K562 (cell line): ENCODE results near the gene LYZL6. TPM values are rescaled to one million over a fixed set of nuclear protein-coding genes. Genes with fewer than 3 reads are reported as not detected.

Experiments
- ATAC-seq: fragments of 200-7000 bp; cut with Tn5 transposase; 3 replicates; pipeline ENCODE4 v1.9.1; 2020; ENCODE audit warnings: moderate library complexity
- BruUV-seq: library from RNA; stranded (reverse); fragments of 400-500 nt; replicated peaks from 2 replicates; lab custom pipeline; 2021; lab: Mats Ljungman, UMichigan
- CTCF ChIA-PET: fragments of 300-600 bp; formaldehyde crosslinking; extraction: SDS; loops from one replicate; lab custom pipeline; 2021; ENCODE audit warnings: low intra/inter-chr PET ratio; lab: Yijun Ruan, JAX
- POLR2A ChIA-PET: fragments of 300-600, 350-650 bp; sonication (Branson Sonifier 250); formaldehyde crosslinking; extraction: SDS; loops from one replicate; lab custom pipeline; 2021; ENCODE audit warnings: antibody characterized with exemption, inconsistent platforms; lab: Yijun Ruan, JAX
- DNase-seq, 4 experiments: peaks; one replicate each; pipeline versions ENCODE4 v3.0.0 to v3.0.0-alpha.2; 2011 to 2018; ENCODE audit warnings: low spot score in 3 of 4, mixed read lengths in 3 of 4; ENCODE audit errors: extremely low read depth in 1 of 4
- FAIRE-seq: peaks from 2 replicates; lab custom pipeline; 2011; peaks lifted over from hg19 to GRCh38; lab: Jason Lieb, UNC
- H2AFZ ChIP-seq: 2 replicates; pipeline ENCODE4 v1.6.0; 2011; ENCODE audit warnings: low read depth, low read length, control low read depth, inconsistent platforms
- H3K27ac ChIP-seq: fragments of 200-600 bp; 3 replicates; pipeline ENCODE4 v1.8.0; 2011; ENCODE audit warnings: low read depth, mild to moderate bottlenecking, control low read depth, inconsistent platforms, low read length, moderate library complexity, mixed read lengths; ENCODE audit errors: extremely low read depth
- H3K27me3 ChIP-seq, 2 experiments: fragments of 300-600 bp in 1 of 2; 2 replicates in 1 of 2; 3 replicates in 1 of 2; pipeline versions ENCODE4 v1.6.0 to v1.8.0; 2011; ENCODE audit warnings: inconsistent platforms in 2 of 2, low read length in 2 of 2, mild to moderate bottlenecking in 1 of 2, mixed read lengths in 1 of 2, moderate library complexity in 1 of 2; ENCODE audit not compliant: control insufficient read depth in 2 of 2, insufficient read depth in 2 of 2
- H3K36me3 ChIP-seq: fragments of 300-600 bp; 3 replicates; pipeline ENCODE4 v1.8.0; 2011; ENCODE audit warnings: mild to moderate bottlenecking, low read length, inconsistent platforms; ENCODE audit not compliant: control insufficient read depth, insufficient read depth
- H3K4me1 ChIP-seq, 2 experiments: fragments of 200-600 bp in 1 of 2; replicated peaks in 1 of 2; 2 replicates in 1 of 2; 3 replicates in 1 of 2; pipeline versions ENCODE4 v1.5.1 to v1.8.0; 2011; ENCODE audit warnings: inconsistent platforms in 2 of 2, low read length in 2 of 2, mild to moderate bottlenecking in 1 of 2, mixed read lengths in 1 of 2, moderate library complexity in 1 of 2; ENCODE audit not compliant: control insufficient read depth in 2 of 2, insufficient read depth in 2 of 2
- H3K4me2 ChIP-seq: 2 replicates; pipeline ENCODE4 v1.6.1; 2011; ENCODE audit warnings: low read length, control low read depth, inconsistent platforms, mixed read lengths; ENCODE audit not compliant: insufficient read depth
- H3K4me3 ChIP-seq: fragments of 200-600 bp; sonication (generic), shearing (Covaris generic); 2 replicates; pipeline ENCODE4 v1.5.1; 2016; ENCODE audit warnings: control low read depth, inconsistent platforms
- H3K79me2 ChIP-seq: fragments of 200-600 bp; 3 replicates; pipeline ENCODE4 v1.8.0; 2011; ENCODE audit warnings: low read length, inconsistent platforms; ENCODE audit not compliant: control insufficient read depth, insufficient read depth
- H3K9ac ChIP-seq, 2 experiments: 2 replicates each; pipeline versions ENCODE4 v1.6.0 to v1.6.1; 2011; ENCODE audit warnings: low read depth in 2 of 2, low read length in 2 of 2, control low read depth in 1 of 2, inconsistent platforms in 1 of 2, mild to moderate bottlenecking in 1 of 2, mixed read lengths in 1 of 2; ENCODE audit not compliant: insufficient read depth in 1 of 2
- H3K9me1 ChIP-seq: one replicate; pipeline ENCODE4 v1.6.0; 2011; ENCODE audit warnings: inconsistent platforms, mild to moderate bottlenecking, low read length, moderate library complexity; ENCODE audit not compliant: control insufficient read depth, insufficient read depth
- H3K9me3 ChIP-seq: replicated peaks from 2 replicates; pipeline ENCODE4 v1.5.1; 2011; ENCODE audit warnings: low read depth, low read length, inconsistent platforms; ENCODE audit not compliant: control insufficient read depth, insufficient read depth
- H4K20me1 ChIP-seq: replicated peaks from 2 replicates; pipeline ENCODE4 v1.6.1; 2011; ENCODE audit warnings: low read length, inconsistent platforms, mixed read lengths; ENCODE audit not compliant: control insufficient read depth, insufficient read depth
- MED1 ChIP-seq: sonication (generic); formaldehyde crosslinking; IDR thresholded peaks from 2 replicates; pipeline ENCODE4 v1.8.1; 2023; ENCODE audit warnings: missing genetic modification reagents, borderline replicate concordance
- NFE2L1 ChIP-seq: fragments of 450-650 bp; IDR thresholded peaks from 2 replicates; pipeline ENCODE4 v1.6.1; 2016; ENCODE audit warnings: missing genetic modification characterization, low read depth, mild to moderate bottlenecking, missing compliant biosample characterization, moderate library complexity, borderline replicate concordance
- NR2F6 ChIP-seq: fragments of 450-650 bp; formaldehyde crosslinking; IDR thresholded peaks from 2 replicates; pipeline ENCODE4 v1.4.0; 2020; ENCODE audit warnings: mild to moderate bottlenecking
- NR4A1 ChIP-seq, 2 experiments: fragments of 250-450 bp in 1 of 2; fragments of 450-650 bp in 1 of 2; sonication (Bioruptor Pico) in 1 of 2; IDR thresholded peaks; 2 replicates each; pipeline versions ENCODE4 v1.4.0 to v1.6.1; 2016 to 2020; ENCODE audit warnings: mild to moderate bottlenecking in 2 of 2, missing compliant biosample characterization in 1 of 2, missing genetic modification characterization in 1 of 2, moderate library complexity in 1 of 2
- RAD51 ChIP-seq: fragments of 450-650 bp; IDR thresholded peaks from 2 replicates; pipeline ENCODE4 v1.7.1; 2016; ENCODE audit warnings: low read depth, mild to moderate bottlenecking, borderline replicate concordance
- SIN3A ChIP-seq, 2 experiments: fragments of 150-350 bp in 1 of 2; IDR thresholded peaks; 2 replicates each; pipeline ENCODE4 v1.6.1; 2011 to 2016; ENCODE audit warnings: borderline replicate concordance in 2 of 2, low read depth in 2 of 2, low read length in 2 of 2, mild to moderate bottlenecking in 2 of 2, moderate library complexity in 2 of 2; ENCODE audit not compliant: control insufficient read depth in 1 of 2
- TBP ChIP-seq: optimal IDR thresholded peaks from 2 replicates; pipeline ENCODE3; 2011; ENCODE audit warnings: low read depth, low read length, improper control_type of control experiment
- ZKSCAN1 ChIP-seq: fragments of 150-350 bp; IDR thresholded peaks from 2 replicates; pipeline ENCODE4 v1.6.1; 2016; ENCODE audit warnings: low read depth, low read length
- WGBS: fragments of 100-300 bp; shearing (Covaris generic); methylation state at CpG from one replicate; pipeline ENCODE4 v1.1.6; 2016; ENCODE audit warnings: low coverage, mixed read lengths; ENCODE audit not compliant: insufficient coverage; ENCODE audit errors: missing lambda C conversion rate; 5-methylcytosine and 5-hydroxymethylcytosine counted together
- in situ Hi-C: fragments of 300-500 bp; cut with MboI; formaldehyde crosslinking; loops from 4 replicates; pipeline ENCODE4 v1.15.0; 2018; ENCODE audit warnings: inconsistent platforms, mixed read lengths
- intact Hi-C: fragments of 100-400 bp; cut with micrococcal nuclease; formaldehyde crosslinking; loops from 2 replicates; pipeline ENCODE4 v1.14.2; 2022
- polyA plus RNA-seq, 8 experiments: library from polyadenylated mRNA; depleted of rRNA in 4 of 8; stranded (reverse) in 5 of 8; unstranded in 3 of 8; fragments of >200 nt; fragmentation: Nextera tagmentation in 2 of 8; fragmentation: Illumina TruSeq in 1 of 8; extraction: Ambion mirVana in 2 of 8; extraction: Trizol in 1 of 8; gene quantifications; 2 replicates each; pipeline versions ENCODE4 v1.2.1 to v1.2.3, GENCODE V29; 2011 to 2014; ENCODE audit warnings: inconsistent platforms in 1 of 8, missing spikeins in 1 of 8
- total RNA-seq, 7 experiments: library from RNA; depleted of rRNA in 6 of 7; stranded (reverse); fragments of >200 nt in 6 of 7; fragmentation: Illumina TruSeq in 2 of 7; extraction: Trizol in 2 of 7; gene quantifications; 2 replicates each; pipeline versions ENCODE4 v1.2.1 to v1.2.3, GENCODE V29; 2011 to 2021; ENCODE audit warnings: low replicate concordance in 1 of 7
- TF ChIP-seq, protein P1 (sequence below): fragments of 250-450 bp; sonication (Bioruptor Pico); IDR thresholded peaks from 2 replicates; pipeline ENCODE4 v1.5.0; 2021; ENCODE audit warnings: mild to moderate bottlenecking, moderate library complexity
- TF ChIP-seq, protein P2 (sequence below): fragments of 450-650 bp; formaldehyde crosslinking; IDR thresholded peaks from 2 replicates; pipeline ENCODE4 v1.4.0; 2022; ENCODE audit warnings: mild to moderate bottlenecking, moderate library complexity
- TF ChIP-seq, protein P3 (sequence below), 2 experiments: IDR thresholded peaks; 2 replicates each; pipeline ENCODE4 v1.6.1; 2012; ENCODE audit warnings: improper control_type of control experiment in 2 of 2, low read depth in 2 of 2, low read length in 2 of 2, borderline replicate concordance in 1 of 2
- TF ChIP-seq, protein P4 (sequence below): sonication (generic); formaldehyde crosslinking; IDR thresholded peaks from 2 replicates; pipeline ENCODE4 v1.8.0; 2022; ENCODE audit warnings: missing genetic modification reagents, mild to moderate bottlenecking, moderate library complexity, borderline replicate concordance
- TF ChIP-seq, protein P5 (sequence below): fragments of 250-450 bp; sonication (Bioruptor Pico); IDR thresholded peaks from 2 replicates; pipeline ENCODE4 v1.6.1; 2021; ENCODE audit warnings: mild to moderate bottlenecking

Gene LYZL6
- total and polyA plus RNA-seq, 9 of the 15 experiments (the other 6 are each of a cell fraction or from before 2014, with no cell fraction given): not detected

DNA sequence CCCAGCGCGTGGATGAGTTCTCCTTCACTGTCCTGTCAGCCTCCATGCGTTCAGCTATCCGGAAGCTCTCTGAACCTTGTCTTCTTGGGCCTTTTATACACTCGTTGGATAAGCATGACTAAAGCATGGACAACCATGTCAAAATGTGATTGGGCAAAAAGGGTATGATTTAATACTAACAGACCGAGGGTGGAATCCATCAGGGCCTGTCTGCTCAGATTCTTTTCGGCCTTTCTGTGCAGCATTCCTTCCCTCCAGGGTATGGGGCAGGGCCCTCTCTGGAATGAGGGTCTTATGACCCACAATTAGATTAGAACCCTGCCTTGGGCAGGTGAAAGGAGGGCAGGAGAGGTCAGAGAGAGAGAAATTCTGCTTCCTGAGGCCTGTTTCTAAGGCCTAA is 49.3 kb downstream of the LYZL6 start:
- WGBS: 69% methylated on average over 7 of the region's 7 CpGs
- CTCF ChIA-PET: no interaction called here
- Histone ChIP-seq H3K4me2 (no peak overlapping the region), H3K27me3 (no peaks in the 10 kb centered on the region), H3K9me1 (no peaks in the 10 kb centered on the region), H3K4me1 (peaks cover 0 to 25% of the 10 kb centered on the region in 2 experiments; a peak in 3 of 5 replicates), H3K9me3 (no peaks in the 10 kb centered on the region), H3K27ac (no peak overlapping the region), H3K36me3 (no peaks in the 10 kb centered on the region), H2AFZ (no peak overlapping the region), H3K9ac (no peak overlapping the region), H4K20me1 (no peaks in the 10 kb centered on the region), H3K4me3 (no peak overlapping the region), H3K79me2 (no peaks in the 10 kb centered on the region)
- intact Hi-C loops: no loop called here
- no TSS peak for BruUV-seq
- in situ Hi-C loops: no loop called here
- ATAC-seq (no peak), FAIRE-seq (no peak), DNase-seq (no peak)
- POLR2A ChIA-PET: interaction anchor here (0.8 to 1.2 kb wide), 3 partner anchors 9 to 47 kb away, joined by 3 to 4 read pairs (median 3); no protein-coding TSS in a partner anchor
- TF ChIP-seq ZKSCAN1: no peak
- TF ChIP-seq, protein P1, sequence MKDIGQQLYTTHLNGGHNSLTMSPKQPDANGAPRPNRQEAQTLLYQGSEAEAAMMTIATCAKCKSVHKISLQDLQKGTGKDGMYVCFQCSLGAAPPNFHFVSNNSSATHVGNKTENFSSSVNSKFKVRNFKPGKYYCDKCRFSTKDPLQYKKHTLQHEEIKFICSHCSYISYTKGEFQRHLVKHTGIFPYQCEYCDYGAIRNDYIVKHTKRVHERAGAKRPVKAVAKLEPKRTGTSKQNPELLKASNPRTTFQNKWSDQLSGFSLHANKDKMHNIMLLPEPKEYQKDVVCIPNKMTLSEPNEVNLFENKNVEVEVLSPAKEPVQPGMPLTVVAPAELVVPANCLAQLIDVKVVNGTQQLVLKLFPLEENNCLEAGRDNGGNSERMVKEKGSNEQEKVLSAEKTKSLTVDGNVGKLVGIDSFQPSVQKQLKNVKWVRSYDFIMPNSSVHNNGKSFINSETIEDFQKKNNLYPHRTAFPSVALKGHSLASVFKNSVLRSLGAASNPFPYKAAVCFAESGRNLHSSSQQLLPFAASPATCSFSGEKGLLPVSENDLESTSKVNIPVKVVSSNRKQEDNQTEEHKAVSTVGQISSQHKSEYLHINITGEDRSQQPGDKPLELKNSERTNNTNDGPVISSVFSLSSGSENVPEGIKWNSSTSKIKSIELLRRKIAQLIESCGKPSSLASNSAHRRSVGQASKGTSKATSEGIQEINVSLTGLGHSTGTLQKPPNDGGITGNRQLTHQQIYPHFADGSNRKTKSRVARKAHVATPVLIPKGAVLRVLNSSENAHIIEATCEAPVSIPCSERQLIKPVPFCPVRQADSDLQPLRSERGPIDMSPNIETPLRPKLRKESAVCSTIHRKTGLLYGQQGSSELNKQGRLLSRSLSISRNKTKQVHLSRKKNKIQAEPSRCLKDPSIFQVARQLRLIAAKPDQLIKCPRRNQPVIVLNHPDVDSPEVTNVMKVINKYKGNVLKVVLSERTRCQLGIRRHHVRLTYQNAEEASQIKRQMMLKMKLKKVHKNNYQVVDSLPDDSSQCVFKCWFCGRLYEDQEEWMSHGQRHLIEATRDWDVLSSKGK (CRISPR knock-in tag): no peak
- TF ChIP-seq, protein P2, sequence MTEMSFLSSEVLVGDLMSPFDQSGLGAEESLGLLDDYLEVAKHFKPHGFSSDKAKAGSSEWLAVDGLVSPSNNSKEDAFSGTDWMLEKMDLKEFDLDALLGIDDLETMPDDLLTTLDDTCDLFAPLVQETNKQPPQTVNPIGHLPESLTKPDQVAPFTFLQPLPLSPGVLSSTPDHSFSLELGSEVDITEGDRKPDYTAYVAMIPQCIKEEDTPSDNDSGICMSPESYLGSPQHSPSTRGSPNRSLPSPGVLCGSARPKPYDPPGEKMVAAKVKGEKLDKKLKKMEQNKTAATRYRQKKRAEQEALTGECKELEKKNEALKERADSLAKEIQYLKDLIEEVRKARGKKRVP: no peak
- no peak for TF ChIP-seq TBP
- TF ChIP-seq NFE2L1 (tag): no peak
- TF ChIP-seq, protein P3, sequence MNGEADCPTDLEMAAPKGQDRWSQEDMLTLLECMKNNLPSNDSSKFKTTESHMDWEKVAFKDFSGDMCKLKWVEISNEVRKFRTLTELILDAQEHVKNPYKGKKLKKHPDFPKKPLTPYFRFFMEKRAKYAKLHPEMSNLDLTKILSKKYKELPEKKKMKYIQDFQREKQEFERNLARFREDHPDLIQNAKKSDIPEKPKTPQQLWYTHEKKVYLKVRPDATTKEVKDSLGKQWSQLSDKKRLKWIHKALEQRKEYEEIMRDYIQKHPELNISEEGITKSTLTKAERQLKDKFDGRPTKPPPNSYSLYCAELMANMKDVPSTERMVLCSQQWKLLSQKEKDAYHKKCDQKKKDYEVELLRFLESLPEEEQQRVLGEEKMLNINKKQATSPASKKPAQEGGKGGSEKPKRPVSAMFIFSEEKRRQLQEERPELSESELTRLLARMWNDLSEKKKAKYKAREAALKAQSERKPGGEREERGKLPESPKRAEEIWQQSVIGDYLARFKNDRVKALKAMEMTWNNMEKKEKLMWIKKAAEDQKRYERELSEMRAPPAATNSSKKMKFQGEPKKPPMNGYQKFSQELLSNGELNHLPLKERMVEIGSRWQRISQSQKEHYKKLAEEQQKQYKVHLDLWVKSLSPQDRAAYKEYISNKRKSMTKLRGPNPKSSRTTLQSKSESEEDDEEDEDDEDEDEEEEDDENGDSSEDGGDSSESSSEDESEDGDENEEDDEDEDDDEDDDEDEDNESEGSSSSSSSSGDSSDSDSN (IDR thresholded peaks at IDR 0.05; ENCODE audit: borderline replicate concordance in 1 of 2, low read depth in 2 of 2, low read length in 2 of 2): no peak
- TF ChIP-seq NR2F6 (CRISPR knock-in tag): no peak
- no peak for TF ChIP-seq MED1
- TF ChIP-seq, protein P4, sequence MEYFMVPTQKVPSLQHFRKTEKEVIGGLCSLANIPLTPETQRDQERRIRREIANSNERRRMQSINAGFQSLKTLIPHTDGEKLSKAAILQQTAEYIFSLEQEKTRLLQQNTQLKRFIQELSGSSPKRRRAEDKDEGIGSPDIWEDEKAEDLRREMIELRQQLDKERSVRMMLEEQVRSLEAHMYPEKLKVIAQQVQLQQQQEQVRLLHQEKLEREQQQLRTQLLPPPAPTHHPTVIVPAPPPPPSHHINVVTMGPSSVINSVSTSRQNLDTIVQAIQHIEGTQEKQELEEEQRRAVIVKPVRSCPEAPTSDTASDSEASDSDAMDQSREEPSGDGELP (CRISPR knock-in tag): no peak
- TF ChIP-seq SIN3A (IDR thresholded peaks at IDR 0.05; ENCODE audit: borderline replicate concordance in 2 of 2, control insufficient read depth in 1 of 2, low read depth in 2 of 2, low read length in 2 of 2): no peak
- no peak for TF ChIP-seq NR4A1 (CRISPR knock-in tag; IDR thresholded peaks at IDR 0.05)
- TF ChIP-seq NR4A1 (tag; IDR thresholded peaks at IDR 0.05): no peak
- TF ChIP-seq RAD51: no peak
- TF ChIP-seq, protein P5, sequence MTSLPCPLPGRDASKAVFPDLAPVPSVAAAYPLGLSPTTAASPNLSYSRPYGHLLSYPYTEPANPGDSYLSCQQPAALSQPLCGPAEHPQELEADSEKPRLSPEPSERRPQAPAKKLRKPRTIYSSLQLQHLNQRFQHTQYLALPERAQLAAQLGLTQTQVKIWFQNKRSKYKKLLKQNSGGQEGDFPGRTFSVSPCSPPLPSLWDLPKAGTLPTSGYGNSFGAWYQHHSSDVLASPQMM: no peak
